ENCODE measurements around the gene ERCC4.

Gene ERCC4

GRCh38 chr16:13912891-13913290 lies 7.1 kb upstream of the ERCC4 start:
- TF ChIP-seq CTCF (IDR thresholded peaks at IDR 0.05) = no peak

GRCh38 chr16:13913374-13914292 lies 6.3 kb upstream of the ERCC4 start:
- TF ChIP-seq CTCF (IDR thresholded peaks at IDR 0.05) = no peak

DNA sequence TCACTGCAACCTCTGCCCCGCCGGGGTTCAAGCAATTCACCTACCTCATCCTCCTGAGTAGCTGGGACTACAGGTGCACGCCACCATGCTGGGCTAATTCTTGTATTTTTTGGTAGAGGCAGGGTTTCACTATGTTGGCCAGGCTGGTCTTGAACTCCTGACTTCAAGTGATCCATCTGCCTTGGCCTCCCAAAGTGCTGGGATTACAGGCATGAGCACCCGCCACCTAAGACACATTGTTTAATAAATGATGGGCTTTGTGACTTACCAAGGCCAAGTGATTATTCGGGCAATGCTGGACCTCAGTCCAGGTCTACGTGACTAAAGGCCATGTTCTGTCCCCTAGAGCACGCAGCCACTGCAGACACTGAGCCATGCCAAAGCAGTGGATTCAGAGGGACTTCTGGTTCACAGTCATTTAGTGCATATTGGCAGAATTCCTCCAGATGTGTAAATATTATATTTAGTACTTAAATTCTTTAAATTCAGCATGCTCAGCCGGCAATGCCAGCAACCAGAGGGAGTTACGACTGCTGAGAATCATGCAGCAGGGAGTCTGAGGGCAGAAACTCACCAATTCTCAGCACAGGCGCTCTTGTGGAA lies 4.8 kb upstream of the ERCC4 start:
- TF ChIP-seq CTCF (IDR thresholded peaks at IDR 0.05) = no peak

- TF ChIP-seq CTCF (IDR thresholded peaks at IDR 0.05) = no peak
These were observed 648 bp upstream of the ERCC4 start for GRCh38 chr16:13919330-13919682.

GRCh38 chr16:13920510-13920818 lies 510 bp downstream of the ERCC4 start:
- TF ChIP-seq CTCF (IDR thresholded peaks at IDR 0.05) = no peak

- TF ChIP-seq CTCF (IDR thresholded peaks at IDR 0.05) = no peak
These were observed 1.4 kb downstream of the ERCC4 start for GRCh38 chr16:13921328-13921727.

DNA sequence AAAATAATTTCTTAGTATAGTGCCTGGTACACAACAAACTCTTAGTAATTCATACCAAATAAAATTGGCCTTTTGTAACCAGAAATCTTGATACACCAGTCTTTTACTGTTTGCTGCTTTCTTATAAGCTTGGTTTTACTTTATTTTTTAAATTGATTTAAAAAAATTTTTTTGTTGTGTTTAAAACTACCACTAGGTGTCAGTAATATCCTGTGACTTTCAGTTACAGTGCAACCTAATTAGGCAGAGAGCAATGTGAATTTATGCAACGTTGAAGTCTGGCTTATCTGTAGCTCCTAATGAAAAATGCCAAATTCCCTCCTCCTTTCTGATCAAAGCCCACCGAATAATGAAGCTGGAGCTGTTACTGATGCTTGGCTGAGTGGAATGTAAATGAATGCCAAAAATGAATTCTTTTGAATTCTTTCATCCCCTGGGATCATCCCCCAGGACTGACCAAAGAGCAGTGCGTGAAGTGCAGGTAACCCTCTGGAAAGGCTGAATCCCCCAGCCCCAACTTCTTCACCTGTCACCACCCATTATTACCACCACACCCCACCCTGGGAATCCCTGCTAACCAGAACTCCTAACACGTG lies 3.8 kb downstream of the ERCC4 start:
- peak; percentile 57; the same call in 1 of the 2 replicates for TF ChIP-seq CTCF (IDR thresholded peaks at IDR 0.05)
